ENCODE results near the gene ING3. TPM values are rescaled to one million over a fixed set of nuclear protein-coding genes. Genes with fewer than 3 reads are reported as not detected.

ING3 gene
- polyA plus RNA-seq, 1 donor from 2014 or later: 19.7 TPM

GRCh38 chr7:121016966-121017365 is 66.4 kb downstream of the ING3 start:
- Histone ChIP-seq H3K9ac (ENCODE audit: low read length) (no peak overlapping the region), H3F3A (ENCODE audit: insufficient read depth, low read length, poor library complexity, severe bottlenecking) (no peaks in the 10 kb centered on the region), H3K79me2 (replicated peaks; ENCODE audit: insufficient read depth, low read length) (no peaks in the 10 kb centered on the region), H3K4me2 (ENCODE audit: low read length) (no peak overlapping the region), H3K27ac (ENCODE audit: low read length) (no peak overlapping the region), H3K9me3 (ENCODE audit: low read length) (no peaks in the 10 kb centered on the region), H3K36me3 (ENCODE audit: insufficient read depth, low read length) (no peaks in the 10 kb centered on the region), H2AFZ (ENCODE audit: low read depth, low read length) (no peak overlapping the region), H4K20me1 (ENCODE audit: insufficient read depth) (no peaks in the 10 kb centered on the region), H3K4me3 (ENCODE audit: low read length) (no peak overlapping the region), H3K27me3 (ENCODE audit: insufficient read depth, low read depth, low read length) (no peaks in the 10 kb centered on the region), H3K9me2 (ENCODE audit: insufficient read depth, low read length) (no peaks in the 10 kb centered on the region)
- no peak for TF ChIP-seq MXI1 (conservative IDR thresholded peaks at IDR 0.05; ENCODE audit: poor library complexity, severe bottlenecking)
- no peak for TF ChIP-seq EZH2 (IDR thresholded peaks at IDR 0.05; ENCODE audit: borderline replicate concordance, insufficient read depth, low read length, poor library complexity, severe bottlenecking)
- TF ChIP-seq TAF1 (IDR thresholded peaks at IDR 0.05; ENCODE audit: low read depth): no peak
- no peak for TF ChIP-seq REST (IDR thresholded peaks at IDR 0.05; ENCODE audit: borderline replicate concordance)
- no peak for TF ChIP-seq RAD21 (conservative IDR thresholded peaks at IDR 0.05)
- TF ChIP-seq EP300 (conservative IDR thresholded peaks at IDR 0.05; ENCODE audit: poor library complexity, severe bottlenecking): no peak

DNA sequence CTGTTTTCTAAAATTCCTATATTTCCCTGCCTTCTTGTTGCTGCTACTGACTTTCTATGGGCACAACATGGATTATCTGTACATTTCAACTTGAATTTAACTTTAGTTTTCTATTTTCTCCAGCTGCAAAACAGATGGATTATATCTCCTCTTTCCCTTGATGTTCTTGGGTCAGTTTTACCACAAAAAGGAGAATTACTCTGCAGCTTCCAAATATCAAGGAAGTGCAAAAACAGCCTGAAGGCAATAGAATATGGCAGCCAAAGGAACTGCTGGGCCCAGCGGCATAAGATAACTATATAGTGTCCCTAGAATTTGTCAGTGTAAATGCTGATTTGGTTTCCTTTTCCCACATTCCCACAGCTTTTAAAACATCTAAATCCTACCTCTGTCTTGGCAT is 67.0 kb downstream of the ING3 start:
- no peak overlapping the region for H3K4me2 ChIP-seq (ENCODE audit: low read length)
- no peaks in the 10 kb centered on the region for H3K36me3 ChIP-seq (ENCODE audit: insufficient read depth, low read length)
- H3K27me3 ChIP-seq (ENCODE audit: insufficient read depth, low read depth, low read length): no peaks in the 10 kb centered on the region
- no peaks in the 10 kb centered on the region for H4K20me1 ChIP-seq (ENCODE audit: insufficient read depth)
- no peaks in the 10 kb centered on the region for H3F3A ChIP-seq (ENCODE audit: insufficient read depth, low read length, poor library complexity, severe bottlenecking)
- no peaks in the 10 kb centered on the region for H3K79me2 ChIP-seq (replicated peaks; ENCODE audit: insufficient read depth, low read length)
- H3K4me3 ChIP-seq (ENCODE audit: low read length): no peak overlapping the region
- TF ChIP-seq TAF1 (IDR thresholded peaks at IDR 0.05; ENCODE audit: low read depth): no peak
- H2AFZ ChIP-seq (ENCODE audit: low read depth, low read length): no peak overlapping the region
- no peak overlapping the region for H3K27ac ChIP-seq (ENCODE audit: low read length)
- H3K9me3 ChIP-seq (ENCODE audit: low read length): no peaks in the 10 kb centered on the region
- H3K9me2 ChIP-seq (ENCODE audit: insufficient read depth, low read length): no peaks in the 10 kb centered on the region
- H3K9ac ChIP-seq (ENCODE audit: low read length): no peak overlapping the region

DNA sequence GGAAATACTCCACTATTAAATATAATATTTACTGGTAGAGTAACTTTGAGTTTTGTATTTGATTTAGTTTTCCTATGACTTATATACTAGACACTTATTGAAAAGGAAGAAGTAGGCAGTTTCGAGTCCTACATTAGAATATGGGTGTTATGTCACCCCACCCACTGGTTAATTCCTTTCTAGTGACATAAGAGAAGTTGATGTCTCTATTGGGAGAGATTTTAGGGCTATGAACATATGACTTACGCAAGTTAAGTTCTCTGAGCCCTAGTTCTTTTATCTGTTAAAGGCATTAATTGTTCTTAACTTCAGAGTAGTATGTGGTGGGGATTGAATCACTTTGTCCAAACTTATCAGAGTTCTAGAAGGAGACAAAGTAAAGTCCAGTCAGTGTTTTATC is 68.4 kb downstream of the ING3 start:
- no peak overlapping the region for H3K9ac ChIP-seq (ENCODE audit: low read length)
- H3K9me2 ChIP-seq (ENCODE audit: insufficient read depth, low read length): no peaks in the 10 kb centered on the region
- H3K4me3 ChIP-seq (ENCODE audit: low read length): no peak overlapping the region
- TF ChIP-seq, protein P1, sequence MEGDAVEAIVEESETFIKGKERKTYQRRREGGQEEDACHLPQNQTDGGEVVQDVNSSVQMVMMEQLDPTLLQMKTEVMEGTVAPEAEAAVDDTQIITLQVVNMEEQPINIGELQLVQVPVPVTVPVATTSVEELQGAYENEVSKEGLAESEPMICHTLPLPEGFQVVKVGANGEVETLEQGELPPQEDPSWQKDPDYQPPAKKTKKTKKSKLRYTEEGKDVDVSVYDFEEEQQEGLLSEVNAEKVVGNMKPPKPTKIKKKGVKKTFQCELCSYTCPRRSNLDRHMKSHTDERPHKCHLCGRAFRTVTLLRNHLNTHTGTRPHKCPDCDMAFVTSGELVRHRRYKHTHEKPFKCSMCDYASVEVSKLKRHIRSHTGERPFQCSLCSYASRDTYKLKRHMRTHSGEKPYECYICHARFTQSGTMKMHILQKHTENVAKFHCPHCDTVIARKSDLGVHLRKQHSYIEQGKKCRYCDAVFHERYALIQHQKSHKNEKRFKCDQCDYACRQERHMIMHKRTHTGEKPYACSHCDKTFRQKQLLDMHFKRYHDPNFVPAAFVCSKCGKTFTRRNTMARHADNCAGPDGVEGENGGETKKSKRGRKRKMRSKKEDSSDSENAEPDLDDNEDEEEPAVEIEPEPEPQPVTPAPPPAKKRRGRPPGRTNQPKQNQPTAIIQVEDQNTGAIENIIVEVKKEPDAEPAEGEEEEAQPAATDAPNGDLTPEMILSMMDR (IDR thresholded peaks at IDR 0.05; ENCODE audit: poor library complexity, severe bottlenecking): no peak
- no peak for TF ChIP-seq EP300 (conservative IDR thresholded peaks at IDR 0.05; ENCODE audit: poor library complexity, severe bottlenecking)
- TF ChIP-seq POLR2AphosphoS5 (IDR thresholded peaks at IDR 0.05): no peak
- TF ChIP-seq EZH2 (IDR thresholded peaks at IDR 0.05; ENCODE audit: borderline replicate concordance, insufficient read depth, low read length, poor library complexity, severe bottlenecking): no peak
- no peak for TF ChIP-seq SMC3 (conservative IDR thresholded peaks at IDR 0.05; ENCODE audit: poor library complexity)
- TF ChIP-seq RAD21 (conservative IDR thresholded peaks at IDR 0.05): no peak
- TF ChIP-seq TAF1 (IDR thresholded peaks at IDR 0.05; ENCODE audit: low read depth): no peak
- H4K20me1 ChIP-seq (ENCODE audit: insufficient read depth): no peaks in the 10 kb centered on the region
- H3K9me3 ChIP-seq (ENCODE audit: low read length): no peaks in the 10 kb centered on the region
- H3K27ac ChIP-seq (ENCODE audit: low read length): no peak overlapping the region
- H3K36me3 ChIP-seq (ENCODE audit: insufficient read depth, low read length): no peaks in the 10 kb centered on the region
- H3K79me2 ChIP-seq (replicated peaks; ENCODE audit: insufficient read depth, low read length): no peaks in the 10 kb centered on the region
- no peak overlapping the region for H3K4me2 ChIP-seq (ENCODE audit: low read length)
- H2AFZ ChIP-seq (ENCODE audit: low read depth, low read length): no peak overlapping the region
- H3F3A ChIP-seq (ENCODE audit: insufficient read depth, low read length, poor library complexity, severe bottlenecking): no peaks in the 10 kb centered on the region
- H3K27me3 ChIP-seq (ENCODE audit: insufficient read depth, low read depth, low read length): no peaks in the 10 kb centered on the region

Data from neural cell (in vitro differentiated cells).